Stimulated activated CD8-positive, alpha-beta memory T cell treated with anti-CD3 and anti-CD28 coated beads, Interleukin-4, amount 100 ng/mL, for 1 hour (primary cell): ENCODE measurements around the gene DEFB125.
"Not testable (repeated sequence)": the region's sequence is repeated elsewhere in the genome, so short reads cannot be mapped to it uniquely, and the experiment has no call there.

Experiments
- DNase-seq, 2 donors: peaks; one replicate each; pipeline ENCODE4 v3.0.0-alpha.2; 2020; ENCODE audit warnings: low read depth in 2 of 2, low spot score in 1 of 2

The DEFB125 gene, protein sequence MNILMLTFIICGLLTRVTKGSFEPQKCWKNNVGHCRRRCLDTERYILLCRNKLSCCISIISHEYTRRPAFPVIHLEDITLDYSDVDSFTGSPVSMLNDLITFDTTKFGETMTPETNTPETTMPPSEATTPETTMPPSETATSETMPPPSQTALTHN

DNA sequence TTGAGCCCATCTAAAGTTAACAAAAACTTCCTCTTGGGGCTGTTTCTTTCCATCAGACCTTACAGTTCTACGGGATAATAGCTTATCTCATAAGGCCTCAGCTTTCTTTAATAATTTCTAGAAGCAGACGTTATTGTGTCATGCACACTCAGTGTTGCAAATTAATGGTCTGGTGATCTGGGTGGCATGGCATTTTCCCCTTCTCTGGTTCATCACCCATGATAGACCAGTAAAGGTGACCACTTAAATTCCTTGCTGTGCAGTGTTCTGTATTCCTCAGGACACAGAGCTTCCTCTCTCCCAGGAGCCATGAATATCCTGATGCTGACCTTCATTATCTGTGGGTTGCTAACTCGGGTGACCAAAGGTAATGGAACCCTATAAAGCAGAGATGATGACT, at the start of gene DEFB125:
Gene DEFB125 (plus strand): TSS at position 272 of the 400 bp plus-strand sequence. CDS start 38 bp downstream, at position 310.
- no peak for DNase-seq

DNA sequence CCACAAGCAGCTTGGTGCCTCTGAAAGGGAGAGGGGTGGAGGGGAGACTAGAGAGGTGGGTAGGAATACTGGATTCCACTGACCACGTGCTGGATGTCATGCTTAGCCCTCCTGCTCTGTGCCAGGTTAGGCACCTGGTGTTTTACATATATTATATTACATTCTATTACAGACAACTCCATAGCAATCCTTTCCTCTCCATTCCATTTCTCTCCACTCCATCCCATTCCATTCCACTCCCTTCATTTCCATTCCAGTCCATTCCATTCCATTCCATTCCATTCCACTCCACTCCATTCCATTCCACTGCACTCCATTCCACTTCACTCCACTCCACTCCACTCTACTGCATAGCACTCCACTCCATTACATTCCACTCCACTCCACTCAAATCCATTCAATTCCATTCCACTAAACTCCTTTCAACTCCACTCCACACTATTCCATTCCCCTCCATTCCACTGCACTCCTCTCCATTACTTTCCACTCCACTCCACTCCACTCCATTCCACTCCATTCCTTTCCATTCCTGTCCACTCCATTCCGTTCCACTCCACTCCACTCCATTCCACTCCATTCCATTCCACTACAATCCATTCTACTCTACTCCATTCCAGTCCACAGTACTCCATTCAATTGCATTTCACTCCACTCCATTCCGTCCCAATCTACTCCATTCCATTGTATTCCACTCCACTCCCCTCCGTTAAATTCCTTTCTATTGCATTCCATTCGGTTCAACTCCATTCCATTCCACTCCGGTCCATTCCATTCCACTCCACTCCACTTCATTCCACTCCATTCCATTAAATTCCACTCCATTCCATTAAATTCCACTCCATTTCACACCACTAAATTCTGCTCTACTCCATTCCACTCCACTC, 27.2 kb upstream of the DEFB125 start:
- no peak for DNase-seq

DNA sequence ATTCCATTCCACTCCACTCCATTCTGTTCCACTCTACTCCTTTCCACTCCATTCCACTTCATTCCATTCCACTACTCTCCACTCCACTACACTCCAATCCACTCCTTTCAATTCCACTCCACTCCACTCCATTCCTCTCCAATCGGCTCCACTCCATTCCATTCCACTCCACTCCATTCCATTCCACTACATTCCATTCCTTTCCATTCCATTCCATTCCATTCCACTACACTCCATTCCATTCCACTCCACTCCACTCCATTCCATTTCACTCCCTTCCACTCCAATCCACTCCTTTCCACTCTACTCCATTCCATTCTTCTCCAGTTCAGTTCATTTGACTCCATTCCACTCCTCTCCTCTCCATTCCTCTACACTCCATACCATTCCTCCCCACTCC, 26.2 kb upstream of the DEFB125 start:
- no peak for DNase-seq

DNA sequence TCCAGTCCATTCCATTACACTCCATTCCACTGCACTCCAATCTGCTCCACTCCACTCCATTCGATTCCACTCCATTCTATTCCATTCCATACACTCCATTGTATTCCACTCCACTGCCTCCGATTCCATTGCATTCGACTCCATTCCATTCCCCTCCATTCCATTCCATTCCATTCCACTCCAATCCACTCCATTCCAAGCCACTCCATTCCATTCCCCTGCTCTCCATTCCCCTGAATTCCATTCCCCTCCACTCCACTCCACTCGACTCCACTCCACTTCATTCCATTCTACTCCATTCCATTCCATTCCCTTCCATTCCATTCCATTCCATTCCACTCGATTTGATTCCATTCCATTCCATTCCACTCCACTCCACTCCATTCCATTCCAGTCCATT, 25.7 kb upstream of the DEFB125 start:
- DNase-seq: no peak

DNA sequence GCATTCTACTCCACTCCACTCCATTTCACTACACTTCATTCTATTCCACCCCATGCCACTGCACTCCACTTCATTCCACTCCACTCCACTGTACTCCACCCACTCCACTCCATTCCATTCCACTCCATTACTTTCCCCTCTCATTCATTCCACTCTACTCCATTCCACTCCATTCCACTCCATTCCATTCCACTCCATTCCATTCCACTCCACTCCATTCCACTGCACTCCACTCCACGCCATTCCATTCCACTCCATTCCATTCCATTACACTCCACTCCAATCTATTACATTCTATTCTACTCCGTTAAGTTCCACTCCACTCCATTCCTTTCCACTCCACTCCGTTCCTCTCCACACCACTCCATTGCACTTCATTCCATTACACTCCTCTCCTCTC, 25.0 kb upstream of the DEFB125 start:
- DNase-seq: no peak

DNA sequence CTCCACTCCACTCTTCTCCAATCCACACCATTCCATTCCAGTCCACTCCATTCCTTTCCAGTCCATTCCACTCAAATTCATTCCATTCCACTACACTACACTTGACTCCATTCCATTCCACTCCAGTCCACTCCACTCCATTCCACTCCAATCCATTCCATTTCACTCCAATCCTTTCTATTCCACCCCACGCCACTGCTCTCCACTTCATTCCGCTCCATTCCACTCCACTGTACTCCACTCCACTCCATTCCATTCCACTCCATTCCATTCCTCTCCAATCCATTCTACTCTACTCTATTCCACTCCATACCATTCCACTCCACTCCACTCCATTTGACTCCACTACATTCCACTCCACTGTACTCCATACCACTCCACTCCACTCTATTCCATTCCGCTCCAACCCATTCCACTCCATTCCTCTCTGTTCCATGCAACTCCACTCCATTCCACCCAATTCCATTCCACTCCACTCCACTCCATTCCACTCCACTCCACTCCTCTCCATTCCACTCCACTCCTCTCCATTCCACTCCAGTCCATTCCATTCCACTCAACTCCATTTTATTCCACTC, 23.4 kb upstream of the DEFB125 start:
- no peak for DNase-seq

DNA sequence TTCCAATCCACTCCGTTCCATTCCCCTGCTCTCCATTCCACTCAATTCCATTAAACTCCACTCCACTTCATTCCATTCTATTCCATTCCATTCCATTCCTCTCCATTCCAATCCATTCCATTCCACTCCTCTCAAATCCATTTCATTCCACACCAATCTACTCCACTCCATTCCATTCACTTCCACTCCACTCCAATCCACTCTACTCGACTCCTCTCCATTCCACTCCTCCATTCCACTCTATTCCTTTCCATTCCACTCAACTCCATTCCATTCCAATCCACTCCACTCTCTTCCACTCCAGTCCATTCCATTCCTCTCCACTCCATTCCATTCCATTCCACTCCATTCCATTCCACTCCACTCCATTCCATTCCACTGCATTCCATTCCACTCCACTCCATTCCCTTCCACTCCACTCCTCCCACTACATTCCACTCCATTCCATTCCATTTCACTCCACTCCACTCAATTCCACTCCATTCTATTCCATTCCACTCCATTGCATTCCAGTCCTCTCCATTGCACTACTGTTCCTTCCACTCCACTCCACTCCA, 22.6 kb upstream of the DEFB125 start:
- no peak for DNase-seq

DNA sequence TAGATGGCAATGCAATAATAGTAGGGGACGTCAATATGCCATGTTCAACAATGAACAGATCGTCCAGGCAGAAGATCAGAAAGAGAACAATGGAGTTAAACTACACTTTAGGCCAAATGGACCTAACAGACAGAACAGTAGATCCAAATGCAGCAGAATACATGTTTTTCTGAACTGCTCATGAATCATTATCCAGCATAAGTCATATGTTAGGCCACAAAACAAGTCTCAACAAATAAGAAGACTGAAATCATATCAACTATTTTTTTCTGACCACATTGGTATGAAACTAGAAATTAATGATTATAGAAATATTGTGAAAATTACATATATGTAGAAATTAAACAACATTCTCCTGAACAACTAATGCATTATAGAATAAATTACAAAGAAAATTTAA, 10.2 kb upstream of the DEFB125 start:
- DNase-seq: no peak

DNA sequence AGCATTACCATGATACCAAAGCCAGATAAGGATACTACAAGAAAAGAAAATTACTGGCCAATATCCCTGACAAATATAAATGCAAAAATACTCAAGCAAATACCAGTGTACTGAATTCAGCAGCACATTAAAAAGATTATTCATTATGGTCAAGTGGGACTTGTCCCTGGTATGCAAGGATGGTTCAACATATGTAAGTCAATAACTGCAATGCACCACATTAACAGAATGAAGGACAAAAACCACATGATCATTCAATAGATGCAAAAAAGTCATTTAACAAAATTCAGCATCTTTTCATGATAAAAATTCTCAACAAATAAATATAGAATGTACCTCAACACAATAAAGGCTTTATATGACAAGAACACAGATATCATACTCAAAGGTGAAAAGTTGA, 9.1 kb upstream of the DEFB125 start:
- DNase-seq: no peak

DNA sequence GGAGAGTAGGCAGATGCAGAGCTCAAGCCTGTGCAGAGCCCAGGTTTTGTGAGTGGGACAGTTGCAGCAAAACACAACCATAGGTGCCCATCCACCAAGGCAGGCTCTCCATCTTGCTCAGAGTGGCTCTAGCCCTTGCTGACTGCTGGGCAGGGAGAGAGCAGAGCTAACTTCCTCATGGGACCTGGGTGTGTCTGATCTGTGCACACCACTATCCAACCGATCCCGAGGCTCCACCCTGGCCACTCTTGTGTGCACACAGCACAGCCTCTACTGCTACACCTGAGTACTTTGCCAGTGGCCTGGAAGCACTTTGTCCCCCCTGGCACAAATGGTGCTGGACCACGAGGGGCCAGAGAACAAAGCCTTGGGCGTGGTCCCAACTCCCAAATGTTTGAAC, 7.9 kb upstream of the DEFB125 start:
- DNase-seq: no peak

DNA sequence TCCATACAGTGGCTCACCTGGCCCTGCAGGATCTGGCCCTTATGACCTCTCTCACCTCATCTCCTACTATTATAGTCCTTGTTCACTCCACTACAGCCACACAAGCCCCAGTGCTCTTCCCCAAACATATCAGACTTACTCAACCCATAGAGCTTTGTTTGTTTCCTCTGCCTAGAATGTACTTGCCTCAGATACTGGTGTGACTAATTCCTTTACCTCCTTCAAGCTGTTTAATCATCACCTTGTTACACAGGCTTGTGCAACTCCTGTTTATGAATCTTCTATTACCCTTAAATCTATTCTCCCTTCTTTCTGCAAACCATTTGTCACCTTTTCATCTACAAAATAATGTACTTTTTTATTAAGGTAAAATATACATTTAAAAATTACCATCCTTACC, 3.2 kb downstream of the DEFB125 start:
- DNase-seq: no peak

DNA sequence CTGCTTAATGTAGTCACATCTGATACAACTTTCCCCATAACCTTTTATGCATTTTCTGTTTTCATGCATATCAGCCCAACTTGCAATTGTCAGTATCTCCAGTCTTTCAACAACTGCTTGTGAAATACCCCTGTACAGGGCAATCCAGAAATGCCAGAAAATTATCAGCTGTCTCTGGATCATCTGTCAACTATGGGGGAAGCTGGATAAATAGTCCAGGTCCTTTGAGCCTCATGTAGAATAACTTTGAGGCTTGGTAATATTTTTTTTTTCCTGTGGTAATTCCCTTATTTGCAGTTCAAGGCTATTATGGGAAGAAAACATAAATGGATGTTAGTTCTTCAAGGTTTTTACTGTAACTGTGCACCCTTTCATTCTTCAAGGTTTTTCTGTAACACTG, 6.2 kb downstream of the DEFB125 start:
- no peak for DNase-seq

DNA sequence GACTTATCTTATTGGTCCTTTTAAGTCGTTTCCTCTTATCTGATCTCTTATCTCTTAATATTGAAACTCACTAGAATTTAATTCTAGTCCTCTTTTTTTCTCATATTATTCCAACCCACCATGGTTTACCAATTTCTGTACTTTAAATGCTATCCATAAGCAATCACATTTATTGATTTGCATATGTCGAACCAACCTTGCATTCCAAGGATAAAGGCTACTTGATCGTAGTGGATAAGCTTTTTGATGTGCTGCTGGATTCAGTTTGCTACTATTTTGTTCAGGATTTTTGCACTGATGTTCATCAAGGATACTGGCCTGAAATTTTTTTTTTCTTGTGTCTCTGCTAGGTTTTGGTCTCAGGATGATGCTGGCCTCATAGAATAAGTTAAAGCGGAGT, 7.7 kb downstream of the DEFB125 start:
- no peak for DNase-seq

DNA sequence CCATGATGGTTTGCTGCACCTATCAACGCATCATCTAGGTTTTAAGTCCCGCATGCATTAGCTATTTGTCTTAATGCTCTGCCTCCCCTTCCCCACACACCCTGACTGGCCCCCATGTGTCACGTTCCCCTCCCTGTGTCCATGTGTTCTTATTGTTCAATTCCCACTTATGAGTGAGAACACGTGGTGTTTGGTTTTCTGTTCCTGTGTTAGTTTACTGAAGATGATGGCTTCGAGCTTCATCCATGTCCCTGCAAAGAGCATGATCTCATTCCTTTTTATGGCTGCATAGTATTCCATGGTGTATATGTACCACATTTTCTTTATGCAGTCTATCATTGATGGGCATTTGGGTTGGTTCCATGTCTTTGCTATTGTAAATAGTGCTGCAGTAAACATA, 10.2 kb downstream of the DEFB125 start:
- not testable (repeated sequence) for DNase-seq

DNA sequence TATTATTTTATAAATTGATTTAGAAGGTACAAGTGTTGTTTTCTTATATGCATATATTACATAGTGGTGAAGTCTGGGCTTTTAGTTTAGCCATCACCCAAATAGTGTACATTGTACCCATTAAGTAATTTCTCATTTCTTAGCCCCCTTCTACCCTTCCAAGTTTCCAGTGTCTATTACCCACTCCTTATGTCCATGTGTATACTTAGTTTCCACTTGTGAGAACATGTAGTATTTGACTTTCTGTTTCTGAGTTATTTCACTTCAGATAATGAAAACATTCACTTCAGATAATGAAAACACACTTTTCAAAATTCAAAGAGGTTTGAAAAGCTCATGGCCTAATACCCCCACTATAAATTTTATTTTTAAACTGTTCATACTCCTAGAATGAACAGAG, 14.5 kb downstream of the DEFB125 start:
- DNase-seq: no peak

DNA sequence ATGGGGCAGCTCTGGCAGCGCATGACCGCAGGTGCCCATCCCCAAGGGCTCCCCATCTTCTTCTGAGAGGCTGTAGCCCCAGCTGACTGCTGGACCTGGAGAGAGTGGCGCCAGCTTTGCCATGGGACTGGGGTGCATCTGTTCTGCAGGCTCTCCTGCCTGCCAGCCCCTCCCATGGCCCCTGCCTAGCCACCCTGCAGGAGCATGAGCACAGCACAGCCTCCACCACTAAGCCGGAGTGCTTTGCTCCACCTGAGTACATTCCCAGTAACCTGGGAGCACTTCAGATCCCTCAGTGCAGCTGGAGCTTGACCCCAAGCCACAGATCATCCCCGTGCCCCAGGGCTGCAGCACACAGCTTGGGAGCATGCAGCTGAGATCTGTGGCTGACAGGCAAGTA, 16.0 kb downstream of the DEFB125 start:
- DNase-seq: no peak

DNA sequence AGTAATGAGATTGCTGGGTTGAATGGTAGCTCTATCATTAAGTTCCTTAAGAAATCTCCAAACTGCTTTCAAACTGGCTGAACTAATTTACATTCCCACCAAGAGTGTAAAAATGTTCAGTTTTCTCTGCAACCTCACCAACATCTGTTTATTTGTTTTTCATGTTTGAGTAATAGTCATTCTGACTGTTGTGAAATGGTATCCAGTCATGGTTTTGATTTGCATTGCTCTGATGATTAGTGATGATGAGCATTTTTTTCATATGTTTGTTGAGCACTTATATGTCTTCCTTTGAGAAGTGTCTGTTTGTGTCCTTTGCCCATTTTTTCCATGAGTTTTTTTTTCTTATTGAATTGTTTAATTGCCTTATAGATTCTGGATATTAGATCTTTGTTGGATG, 24.9 kb downstream of the DEFB125 start:
- no peak for DNase-seq

DNA sequence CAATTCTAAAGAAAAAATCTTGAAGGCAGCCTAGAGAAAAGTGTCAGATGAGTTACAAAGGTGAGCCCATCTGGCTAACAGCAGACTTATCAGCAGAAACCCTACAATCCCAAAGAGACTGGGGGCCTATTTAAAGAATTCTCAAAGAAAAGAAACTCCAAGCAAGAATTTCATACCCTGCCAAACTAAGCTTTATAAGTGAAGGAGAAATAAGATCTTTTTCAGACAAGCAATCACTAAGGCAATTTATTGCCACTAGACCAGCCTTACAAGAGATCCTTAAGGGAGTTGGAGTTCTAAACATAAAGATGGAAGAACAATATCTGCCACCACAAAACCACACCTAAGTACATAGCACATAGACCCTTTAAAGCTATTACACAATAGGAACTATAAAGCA, 30.0 kb downstream of the DEFB125 start:
- DNase-seq: no peak

DNA sequence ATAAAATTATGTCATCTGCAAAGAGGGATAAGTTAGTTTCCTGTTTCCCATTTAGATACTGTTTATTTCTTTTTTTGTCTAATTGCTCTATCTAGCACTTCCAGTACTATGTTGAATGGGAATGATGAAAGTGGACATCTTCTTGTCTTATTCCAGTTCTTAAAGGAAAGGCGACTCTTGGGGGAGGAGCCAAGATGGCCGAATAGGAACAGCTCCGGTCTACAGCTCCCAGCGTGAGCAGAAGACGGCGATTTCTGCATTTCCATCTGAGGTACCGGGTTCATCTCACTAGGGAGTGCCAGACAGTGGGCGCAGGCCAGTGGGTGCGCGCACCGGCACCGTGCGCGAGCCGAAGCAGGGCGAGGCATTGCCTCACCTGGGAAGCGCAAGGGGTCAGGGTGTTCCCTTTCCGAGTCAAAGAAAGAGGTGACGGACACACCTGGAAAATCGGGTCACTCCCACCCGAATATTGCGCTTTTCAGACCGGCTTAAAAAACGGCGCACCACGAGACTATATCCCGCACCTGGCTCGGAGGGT, 42.4 kb downstream of the DEFB125 start:
- not testable (repeated sequence) for DNase-seq

DNA sequence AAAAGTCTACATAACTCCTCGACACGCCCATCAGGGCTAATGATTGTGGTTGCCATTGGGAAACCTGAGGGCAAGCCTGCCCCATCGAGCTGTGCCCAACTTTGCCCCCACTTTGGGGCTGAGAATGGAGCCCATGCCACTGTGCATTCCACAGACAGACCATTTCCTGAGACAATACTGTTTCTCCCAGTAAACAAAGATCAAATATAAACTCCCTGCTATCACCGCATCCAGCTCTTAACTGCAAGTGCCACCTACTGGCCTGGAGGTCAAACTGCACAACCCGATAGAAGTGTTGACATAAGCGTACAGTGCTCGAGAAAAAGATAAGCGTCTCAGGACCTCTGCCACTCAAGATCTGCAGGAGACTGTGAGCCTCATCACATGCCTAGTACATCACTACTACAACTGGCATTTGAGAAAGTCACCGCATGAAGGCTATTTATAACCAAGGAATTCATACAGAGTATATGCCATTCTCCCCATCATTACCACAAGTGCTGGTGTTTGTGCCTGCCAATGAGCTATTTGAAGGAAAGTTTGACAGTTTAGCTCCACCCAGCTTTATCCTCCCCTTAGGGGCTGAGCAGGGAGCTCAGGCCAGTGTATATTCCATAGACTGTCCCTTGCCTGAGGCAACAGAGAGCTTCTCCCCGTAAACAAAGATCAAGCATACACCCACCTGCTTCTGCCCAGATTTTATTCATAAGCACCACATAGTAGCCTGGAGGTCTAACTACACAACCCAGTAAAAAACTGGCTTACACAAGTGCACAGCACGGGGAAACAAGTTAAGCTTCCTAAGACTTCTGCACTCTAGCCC, 50.4 kb downstream of the DEFB125 start:
- DNase-seq: no peak

DNA sequence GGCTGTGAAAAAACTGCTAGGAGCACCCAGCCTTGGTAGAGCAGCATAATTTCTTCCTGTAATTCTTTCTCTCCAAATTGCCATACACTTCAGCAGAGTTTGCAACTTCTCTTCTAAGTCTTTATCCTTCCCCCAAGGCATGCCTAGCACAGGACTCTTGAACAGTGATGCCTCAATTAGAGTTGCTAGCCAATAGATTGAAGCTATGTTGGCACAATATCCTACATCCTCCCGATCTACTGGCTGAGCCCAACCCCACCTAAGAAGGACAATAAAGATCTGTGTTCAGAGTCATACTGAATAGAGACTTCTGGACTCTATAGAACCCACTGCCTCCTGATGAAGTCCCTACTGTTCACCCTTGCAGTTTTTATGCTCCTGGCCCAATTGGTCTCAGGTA, 54.8 kb downstream of the DEFB125 start, which contains the start of gene DEFB126:
Gene DEFB126 (plus strand): TSS at position 301 of the 400 bp plus-strand sequence. CDS start 39 bp downstream, at position 340.
- no peak for DNase-seq
